Neural progenitor cell (in vitro differentiated cells): ENCODE measurements around the gene GLOD4.

Experiments used
- EZH2phosphoT487 ChIP-seq: fragments of 200-600 bp; sonication (generic); IDR thresholded peaks from 2 replicates; pipeline ENCODE4 v1.6.1; 2017; ENCODE audit warnings: antibody characterized with exemption
- TF ChIP-seq, protein P1 (sequence below): fragments of 200-600 bp; sonication (generic); IDR thresholded peaks from 2 replicates; pipeline ENCODE4 v1.5.1; 2017; ENCODE audit warnings: antibody characterized with exemption, mild to moderate bottlenecking

DNA sequence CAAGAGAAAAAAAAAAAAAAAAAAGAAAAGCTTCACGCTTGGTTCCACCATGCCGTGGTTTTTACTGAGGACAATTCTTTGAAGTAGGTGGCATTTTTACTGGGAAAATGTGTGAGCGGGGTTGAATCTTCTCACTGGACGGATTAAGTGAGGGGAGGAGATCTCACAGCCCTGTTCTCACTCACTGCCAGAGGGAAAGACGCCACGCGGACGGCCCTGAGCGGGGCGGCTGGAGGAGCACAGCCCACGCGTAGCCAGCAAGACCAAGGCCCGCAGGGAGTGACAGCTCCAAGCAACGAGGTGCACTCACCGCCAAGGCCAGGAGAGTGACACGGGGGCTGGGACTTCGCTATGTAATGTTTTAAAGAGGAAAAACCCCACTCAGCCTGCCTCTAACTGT lies 43.1 kb upstream of the GLOD4 start:
- TF ChIP-seq, protein P1, sequence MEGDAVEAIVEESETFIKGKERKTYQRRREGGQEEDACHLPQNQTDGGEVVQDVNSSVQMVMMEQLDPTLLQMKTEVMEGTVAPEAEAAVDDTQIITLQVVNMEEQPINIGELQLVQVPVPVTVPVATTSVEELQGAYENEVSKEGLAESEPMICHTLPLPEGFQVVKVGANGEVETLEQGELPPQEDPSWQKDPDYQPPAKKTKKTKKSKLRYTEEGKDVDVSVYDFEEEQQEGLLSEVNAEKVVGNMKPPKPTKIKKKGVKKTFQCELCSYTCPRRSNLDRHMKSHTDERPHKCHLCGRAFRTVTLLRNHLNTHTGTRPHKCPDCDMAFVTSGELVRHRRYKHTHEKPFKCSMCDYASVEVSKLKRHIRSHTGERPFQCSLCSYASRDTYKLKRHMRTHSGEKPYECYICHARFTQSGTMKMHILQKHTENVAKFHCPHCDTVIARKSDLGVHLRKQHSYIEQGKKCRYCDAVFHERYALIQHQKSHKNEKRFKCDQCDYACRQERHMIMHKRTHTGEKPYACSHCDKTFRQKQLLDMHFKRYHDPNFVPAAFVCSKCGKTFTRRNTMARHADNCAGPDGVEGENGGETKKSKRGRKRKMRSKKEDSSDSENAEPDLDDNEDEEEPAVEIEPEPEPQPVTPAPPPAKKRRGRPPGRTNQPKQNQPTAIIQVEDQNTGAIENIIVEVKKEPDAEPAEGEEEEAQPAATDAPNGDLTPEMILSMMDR: no peak
- TF ChIP-seq EZH2phosphoT487: no peak
